K562 treated with DMSO at 1 percent for 4 hours (cell line): ENCODE results near the gene HILPDA. TPM values are rescaled to one million over a fixed set of nuclear protein-coding genes. Genes with fewer than 3 reads are reported as not detected.

Experiments
- total RNA-seq: library from RNA; unstranded; fragments of 300-600 nt; gene quantifications from 2 replicates; pipeline ENCODE4 v1.2.3, GENCODE V29; 2022; ENCODE audit not compliant: insufficient read depth

The HILPDA gene, protein sequence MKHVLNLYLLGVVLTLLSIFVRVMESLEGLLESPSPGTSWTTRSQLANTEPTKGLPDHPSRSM
- total RNA-seq, result 14.7 and 19.1 TPM in 2 replicates

DNA sequence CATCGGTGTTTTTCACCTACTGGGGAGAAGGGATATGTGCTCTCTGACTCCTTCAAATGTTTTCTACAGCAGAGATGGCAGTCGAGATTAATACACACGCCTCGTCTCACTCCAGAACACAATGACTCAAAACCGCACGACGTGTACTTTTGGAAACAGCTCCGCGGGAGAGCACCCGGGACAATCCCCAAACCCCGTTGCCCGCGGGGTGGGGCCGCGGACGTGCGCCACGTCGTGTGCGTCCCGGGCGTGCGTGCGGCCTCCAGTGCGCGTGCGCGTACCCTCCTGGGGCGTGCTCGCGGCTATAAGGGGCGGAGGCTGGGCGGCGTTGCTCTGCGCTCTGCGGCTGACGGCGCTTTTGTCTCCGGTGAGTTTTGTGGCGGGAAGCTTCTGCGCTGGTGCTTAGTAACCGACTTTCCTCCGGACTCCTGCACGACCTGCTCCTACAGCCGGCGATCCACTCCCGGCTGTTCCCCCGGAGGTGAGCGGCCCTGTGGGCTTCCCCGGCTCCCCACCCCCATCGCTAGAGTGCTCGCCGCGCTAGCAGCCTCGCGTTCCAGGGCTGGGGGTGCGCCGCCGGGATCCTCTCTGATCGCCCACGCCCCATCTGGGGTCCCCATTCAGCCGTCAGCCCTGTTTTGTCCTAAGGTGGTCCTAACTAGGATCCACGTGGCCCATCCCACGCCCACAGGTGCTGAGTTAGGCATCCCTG lies at the start of gene HILPDA:
Gene HILPDA, plus strand, starts transcription at position 336 of the 712 bp plus-strand sequence. CDS start 1,391 bp downstream, outside the sequence.

DNA sequence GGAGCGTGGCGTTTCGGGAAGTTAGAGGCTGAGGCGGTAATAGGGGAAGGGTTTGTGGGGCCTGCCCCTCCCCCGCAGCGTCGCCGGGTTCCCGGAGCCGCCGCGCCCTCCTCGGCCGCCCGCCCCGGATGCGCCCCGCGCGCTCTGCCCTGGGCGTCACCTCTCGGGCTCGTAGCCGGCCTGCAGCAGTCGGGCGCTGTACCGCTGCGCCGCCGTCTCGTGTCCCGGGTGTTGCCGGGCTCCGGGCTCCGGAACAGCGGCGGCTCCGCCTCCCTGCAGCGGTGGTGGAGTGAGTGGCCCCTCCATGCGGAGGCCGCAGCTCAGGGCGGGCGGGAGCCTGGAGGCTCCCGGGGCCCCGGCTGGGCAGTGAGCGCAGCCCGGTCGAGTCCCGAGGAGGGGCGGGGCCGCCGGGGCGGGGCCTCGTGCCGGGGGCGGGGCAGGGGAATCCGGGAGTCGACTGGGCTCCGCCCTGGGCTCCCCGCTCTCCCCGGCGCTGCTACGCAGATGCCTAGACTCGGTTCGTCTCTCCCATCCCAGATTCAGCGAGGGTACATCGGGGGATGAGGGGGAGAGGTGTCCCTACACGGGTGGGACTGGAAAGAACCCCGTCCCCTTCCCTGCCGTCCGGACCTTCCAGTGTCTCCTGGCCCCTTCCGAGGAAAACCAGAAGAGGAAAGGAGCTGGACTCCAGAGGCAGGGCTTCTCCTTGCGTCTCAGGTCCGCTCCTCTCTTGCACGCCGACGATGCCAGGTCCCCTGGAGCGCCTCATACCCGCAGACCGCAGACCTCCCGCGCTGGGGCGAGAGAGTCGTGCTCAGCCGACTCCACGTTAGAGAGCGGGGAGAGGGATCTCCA lies 45.9 kb upstream of the HILPDA start, which contains the start of gene IMPDH1:
Gene IMPDH1, minus strand, starts transcription at position 387 of the 855 bp plus-strand sequence. Its CDS starts 81 bp downstream, at position 306.

DNA sequence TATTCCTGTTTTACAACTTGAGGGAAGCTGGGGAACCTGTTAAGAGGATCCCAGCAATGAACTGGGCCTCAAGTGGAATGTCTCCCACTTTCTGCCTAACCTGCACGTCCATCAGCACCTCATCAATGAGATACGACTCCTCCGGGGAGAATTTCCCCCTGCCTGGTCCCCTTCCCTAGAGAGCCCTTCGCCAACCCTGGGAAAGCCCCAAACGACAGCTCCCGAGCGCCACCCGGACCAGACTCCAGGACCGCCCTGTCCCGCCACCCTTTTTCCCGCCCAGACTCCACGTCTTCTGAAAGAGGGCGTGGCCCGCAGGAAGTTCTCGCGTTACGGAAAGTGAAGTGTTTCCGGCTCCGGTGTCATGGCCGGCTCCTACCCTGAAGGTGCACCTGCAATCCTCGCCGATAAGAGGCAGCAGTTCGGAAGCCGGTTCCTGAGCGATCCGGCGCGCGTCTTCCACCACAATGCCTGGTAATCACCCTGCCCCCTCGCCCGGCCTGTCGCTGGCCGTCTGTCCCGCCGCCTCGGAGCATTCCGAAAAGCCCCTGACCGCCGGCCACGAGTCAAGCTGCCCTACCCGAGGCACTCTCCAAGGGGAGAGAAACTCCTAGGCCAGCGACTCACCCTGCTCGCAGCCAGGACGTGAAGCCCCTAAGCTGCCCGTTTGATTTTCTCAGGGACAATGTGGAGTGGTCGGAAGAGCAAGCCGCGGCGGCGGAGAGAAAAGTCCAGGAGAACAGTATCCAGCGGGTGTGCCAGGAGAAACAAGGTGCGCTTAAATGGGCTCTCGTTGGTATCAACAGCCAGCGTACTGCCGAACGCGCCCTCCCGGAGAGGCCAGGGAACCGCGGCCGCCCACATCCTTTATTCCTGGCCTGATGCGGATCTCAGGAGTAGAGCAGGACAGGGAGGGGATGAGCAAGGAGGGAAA lies 21.0 kb downstream of the HILPDA start, which contains the start of gene METTL2B:
Gene METTL2B, plus strand, starts transcription at position 347 of the 934 bp plus-strand sequence. Its CDS starts 18 bp downstream, at position 365.

Other genes starting within 250 kb of the HILPDA start
- gene LEP, start 214.6 kb upstream of the HILPDA start, total RNA-seq, result not detected in 2 replicates
- gene RBM28, start 112.0 kb upstream of the HILPDA start, total RNA-seq, result 30.3 and 38.5 TPM in 2 replicates
- gene PRRT4, start 94.2 kb upstream of the HILPDA start, total RNA-seq, result not detected in 2 replicates
- 51.8 and 68.8 TPM in 2 replicates for gene IMPDH1, start 45.9 kb upstream of the HILPDA start, total RNA-seq
- 21.0 and 25.4 TPM in 2 replicates for gene METTL2B, start 20.9 kb downstream of the HILPDA start, total RNA-seq
- gene GARIN1A, start 216.4 kb downstream of the HILPDA start, total RNA-seq, result 0.26 and 0.65 TPM in 2 replicates